Fibroblast of pulmonary artery (primary cell): Measurements from ENCODE around the gene PGBD2.
"Not testable (repeated sequence)": the region's sequence is repeated elsewhere in the genome, so short reads cannot be mapped to it uniquely, and the experiment has no call there.

Experiments
- DNase-seq: peaks from one replicate; pipeline ENCODE4 v3.0.0-alpha.2; 2010; ENCODE audit warnings: low read depth
- H3K4me3 ChIP-seq: replicated peaks from 2 replicates; pipeline ENCODE4 v1.5.1; 2011; ENCODE audit warnings: low read depth, mild to moderate bottlenecking, control low read depth, low read length, moderate library complexity
- CTCF ChIP-seq: IDR thresholded peaks from 2 replicates; pipeline ENCODE4 v1.5.1; 2011; ENCODE audit warnings: mild to moderate bottlenecking, control low read depth, low read length, inconsistent platforms; ENCODE audit errors: missing control alignments

Gene PGBD2

GRCh38 chr1:248873993-248874533 is 32.0 kb upstream of the PGBD2 start:
- H3K4me3 ChIP-seq, result peak overlapping the region; percentile 86
- DNase-seq, result peak; percentile 93
- TF ChIP-seq CTCF, result no peak

- no peak for DNase-seq
- no peak overlapping the region for H3K4me3 ChIP-seq
- no peak for TF ChIP-seq CTCF
Observed at GRCh38 chr1:248881261-248881660, 24.8 kb upstream of the PGBD2 start.

DNA sequence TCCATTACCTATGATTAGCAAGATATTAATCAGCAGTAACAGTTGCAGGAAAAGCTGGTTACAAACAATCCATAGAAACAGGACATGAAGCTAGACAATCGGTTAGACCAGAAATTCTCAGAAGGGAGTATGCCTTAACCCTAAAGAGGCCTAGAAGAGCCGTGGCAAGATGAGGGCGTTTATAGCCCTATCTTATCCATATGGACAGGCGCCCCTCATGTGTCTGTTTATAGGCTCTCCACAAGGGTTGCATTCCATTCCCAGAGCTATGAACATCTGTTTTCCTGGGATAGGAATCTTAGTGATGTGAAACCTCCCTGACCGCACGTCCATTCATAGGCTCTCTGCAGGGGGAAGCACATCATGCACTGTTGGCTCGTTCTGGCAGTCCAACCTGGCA is 23.6 kb upstream of the PGBD2 start:
- H3K4me3 ChIP-seq, DNase-seq: not testable (repeated sequence)

DNA sequence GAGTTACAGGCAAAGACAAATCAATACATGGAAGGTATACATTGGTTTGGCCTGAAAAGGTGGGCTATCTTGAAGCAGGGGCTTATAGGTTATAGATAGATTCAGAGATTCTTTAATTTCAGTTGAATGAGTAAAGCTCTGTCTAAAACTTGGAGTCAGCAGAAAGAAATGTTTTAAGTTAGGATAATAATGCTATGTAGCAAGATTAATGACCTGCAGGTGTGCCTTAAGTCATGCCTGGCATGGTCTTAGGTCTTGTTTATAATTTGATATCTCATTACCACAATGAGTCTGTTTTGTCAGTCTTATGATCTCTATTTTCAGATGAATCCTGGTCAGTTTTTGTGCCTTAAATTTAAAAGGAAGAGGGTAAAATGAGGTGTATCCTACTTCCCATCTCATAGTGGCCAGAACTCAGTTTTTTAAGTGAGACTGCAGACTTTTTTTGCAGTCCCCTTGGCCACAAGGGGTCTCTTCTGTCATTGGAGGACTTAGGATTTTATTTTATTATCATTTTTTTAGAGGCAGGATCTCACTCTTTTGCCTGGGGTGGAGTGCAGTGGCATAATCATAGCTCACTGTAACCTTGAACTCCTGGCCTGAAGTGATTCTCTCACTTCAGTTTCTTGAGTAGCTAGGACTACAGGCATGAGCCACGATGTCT is 21.3 kb upstream of the PGBD2 start:
- DNase-seq, result no peak
- no peak overlapping the region for H3K4me3 ChIP-seq
- peak; percentile 4 for TF ChIP-seq CTCF

- TF ChIP-seq CTCF, result no peak
- DNase-seq, result no peak
- H3K4me3 ChIP-seq, result no peak overlapping the region
Observed at GRCh38 chr1:248885646-248886045, 20.4 kb upstream of the PGBD2 start.

DNA sequence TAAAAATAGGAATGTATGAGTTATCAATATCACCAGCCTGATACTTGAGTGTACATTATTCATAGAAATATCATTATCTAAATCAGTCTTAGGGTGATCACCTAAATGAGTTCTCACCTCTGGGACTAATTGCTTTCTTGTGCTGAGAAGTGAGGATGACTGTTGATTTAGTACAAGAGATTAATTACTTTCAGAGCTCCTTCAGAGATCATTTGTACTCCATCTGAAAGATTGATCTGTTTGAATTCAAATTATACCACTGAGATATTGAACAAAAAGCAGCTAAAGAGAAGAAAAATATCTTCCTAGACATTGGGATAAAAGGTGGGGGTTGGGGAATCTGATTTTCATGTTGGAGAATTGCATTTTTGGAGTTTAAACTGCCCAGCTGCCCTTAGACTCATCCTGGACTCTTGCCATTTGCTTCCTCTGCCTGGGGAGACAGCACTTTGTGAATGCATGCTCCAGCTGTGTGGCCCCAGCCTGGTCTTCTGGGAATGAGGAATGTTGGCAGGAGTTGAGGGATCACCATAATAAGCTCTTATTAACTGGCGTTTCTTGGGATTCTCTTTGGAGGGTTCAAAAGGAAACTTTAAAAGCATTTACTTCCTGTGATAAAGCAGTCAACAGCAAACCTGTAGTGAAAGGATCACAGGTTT is 19.7 kb upstream of the PGBD2 start:
- no peak for TF ChIP-seq CTCF
- no peak overlapping the region for H3K4me3 ChIP-seq
- DNase-seq, result peak; percentile 42

DNA sequence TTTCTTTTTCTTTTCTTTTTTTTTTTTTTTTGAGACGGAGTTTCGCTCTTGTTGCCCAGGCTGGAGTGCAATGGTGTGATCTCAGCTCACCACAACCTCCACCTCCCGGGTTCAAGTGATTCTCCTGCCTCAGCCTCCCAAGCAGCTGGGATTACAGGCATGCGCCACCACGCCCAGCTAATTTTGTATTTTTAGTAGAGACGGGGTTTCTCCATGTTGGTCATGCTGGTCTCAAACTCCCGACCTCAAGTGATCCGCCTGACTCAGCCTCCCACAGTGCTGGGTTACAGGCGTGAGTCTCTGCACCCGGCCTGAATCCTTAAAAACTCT is 16.2 kb upstream of the PGBD2 start:
- H3K4me3 ChIP-seq, DNase-seq: not testable (repeated sequence)
